Measurements from ENCODE around the gene POMT2.
"Not testable (repeated sequence)": the region's sequence is repeated elsewhere in the genome, so short reads cannot be mapped to it uniquely, and the experiment has no call there.

POMT2 gene, protein sequence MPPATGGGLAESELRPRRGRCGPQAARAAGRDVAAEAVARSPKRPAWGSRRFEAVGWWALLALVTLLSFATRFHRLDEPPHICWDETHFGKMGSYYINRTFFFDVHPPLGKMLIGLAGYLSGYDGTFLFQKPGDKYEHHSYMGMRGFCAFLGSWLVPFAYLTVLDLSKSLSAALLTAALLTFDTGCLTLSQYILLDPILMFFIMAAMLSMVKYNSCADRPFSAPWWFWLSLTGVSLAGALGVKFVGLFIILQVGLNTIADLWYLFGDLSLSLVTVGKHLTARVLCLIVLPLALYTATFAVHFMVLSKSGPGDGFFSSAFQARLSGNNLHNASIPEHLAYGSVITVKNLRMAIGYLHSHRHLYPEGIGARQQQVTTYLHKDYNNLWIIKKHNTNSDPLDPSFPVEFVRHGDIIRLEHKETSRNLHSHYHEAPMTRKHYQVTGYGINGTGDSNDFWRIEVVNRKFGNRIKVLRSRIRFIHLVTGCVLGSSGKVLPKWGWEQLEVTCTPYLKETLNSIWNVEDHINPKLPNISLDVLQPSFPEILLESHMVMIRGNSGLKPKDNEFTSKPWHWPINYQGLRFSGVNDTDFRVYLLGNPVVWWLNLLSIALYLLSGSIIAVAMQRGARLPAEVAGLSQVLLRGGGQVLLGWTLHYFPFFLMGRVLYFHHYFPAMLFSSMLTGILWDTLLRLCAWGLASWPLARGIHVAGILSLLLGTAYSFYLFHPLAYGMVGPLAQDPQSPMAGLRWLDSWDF

DNA sequence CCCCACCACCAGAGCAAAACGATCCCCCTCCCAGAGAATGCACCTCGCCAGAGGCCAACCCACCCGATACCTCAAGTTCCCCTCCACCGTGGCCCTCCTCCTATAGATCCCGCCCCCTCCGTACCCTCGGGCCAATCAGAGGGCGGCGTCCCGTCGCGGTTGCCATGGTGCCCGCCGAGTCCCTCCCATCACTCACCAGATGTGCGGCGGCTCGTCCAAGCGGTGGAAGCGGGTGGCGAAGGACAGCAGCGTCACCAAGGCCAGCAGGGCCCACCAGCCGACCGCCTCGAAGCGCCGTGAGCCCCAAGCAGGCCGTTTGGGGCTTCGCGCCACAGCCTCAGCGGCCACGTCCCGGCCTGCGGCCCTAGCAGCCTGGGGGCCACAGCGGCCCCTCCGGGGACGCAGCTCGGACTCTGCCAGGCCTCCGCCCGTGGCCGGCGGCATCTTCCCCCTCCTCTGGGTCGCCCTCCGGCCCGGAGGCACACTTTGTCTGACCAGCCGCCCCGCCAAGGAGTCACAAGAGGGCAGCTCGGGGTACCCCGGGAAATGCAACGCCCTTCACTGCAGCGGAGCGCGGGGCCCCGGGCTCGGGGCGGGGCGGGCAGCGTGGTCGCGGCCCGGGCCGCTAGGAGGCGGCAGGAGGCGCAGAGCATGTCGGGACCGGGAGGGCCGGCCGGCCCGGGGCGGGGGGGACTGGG is at the start of gene POMT2:
POMT2 (minus strand) TSS at position 646 of the 698 bp plus-strand sequence; CDS start at position 444, 202 bp downstream.
- DNase-seq (ENCODE audit: low read depth, low spot score) = peak; percentile 96

DNA sequence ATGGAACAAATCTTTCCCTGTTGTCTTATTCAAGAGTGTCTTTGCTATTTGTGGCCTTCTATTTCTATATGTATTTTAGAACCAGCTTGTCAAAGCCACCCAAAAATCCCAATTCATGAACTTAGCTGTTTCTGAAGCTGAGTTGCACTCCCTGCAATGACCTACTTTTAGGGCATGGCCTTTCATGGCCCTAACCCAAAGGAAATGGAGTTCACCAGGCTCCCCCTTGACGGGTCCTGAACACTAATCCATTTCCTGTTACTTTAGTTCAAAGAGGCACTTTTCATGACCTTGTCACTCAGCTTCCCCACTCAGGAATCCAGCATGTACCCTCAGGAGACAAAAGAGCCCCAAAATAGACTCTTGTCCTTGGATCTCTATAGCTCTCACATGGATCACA is 48.6 kb upstream of the POMT2 start:
- no peak for DNase-seq (ENCODE audit: low read depth, low spot score)

DNA sequence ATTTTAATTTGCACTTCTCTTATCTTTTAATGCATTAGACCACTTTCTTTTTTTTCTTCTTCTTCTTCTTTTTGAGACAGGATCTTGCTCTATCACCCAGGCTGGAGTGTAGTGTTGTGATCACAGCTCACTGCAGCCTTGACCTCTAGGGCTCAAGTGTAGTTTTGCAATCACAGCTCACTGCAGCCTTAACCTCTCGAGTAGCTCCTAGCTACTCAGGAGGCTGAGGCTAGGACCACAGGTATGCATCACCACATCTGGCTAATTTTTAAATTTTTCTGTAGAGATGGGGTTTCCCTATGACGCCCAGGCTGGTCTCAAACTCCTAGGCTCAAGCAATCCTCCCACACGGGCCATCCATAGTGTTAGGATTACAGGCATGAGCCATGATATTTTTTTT is 43.5 kb upstream of the POMT2 start:
- no peak for DNase-seq (ENCODE audit: low read depth, low spot score)

DNA sequence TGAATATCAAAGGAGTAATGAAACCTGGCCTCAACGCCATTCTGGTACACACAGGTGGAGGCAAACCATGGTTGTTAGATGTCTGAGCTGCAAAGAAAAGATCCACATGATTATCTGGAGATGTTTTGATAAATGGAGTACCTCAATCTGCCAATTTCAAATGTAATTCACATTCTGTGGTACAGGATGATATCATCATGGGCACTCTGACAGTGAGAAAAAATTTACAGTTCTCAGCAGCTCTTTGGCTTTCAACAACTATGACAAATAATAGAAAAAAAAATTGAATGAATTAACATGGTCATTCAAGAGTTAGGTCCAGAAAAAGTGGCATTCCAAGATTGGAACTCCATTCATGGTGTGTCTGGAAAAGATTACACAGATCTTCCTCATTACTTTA is 38.9 kb upstream of the POMT2 start:
- DNase-seq (ENCODE audit: low read depth, low spot score) = no peak

DNA sequence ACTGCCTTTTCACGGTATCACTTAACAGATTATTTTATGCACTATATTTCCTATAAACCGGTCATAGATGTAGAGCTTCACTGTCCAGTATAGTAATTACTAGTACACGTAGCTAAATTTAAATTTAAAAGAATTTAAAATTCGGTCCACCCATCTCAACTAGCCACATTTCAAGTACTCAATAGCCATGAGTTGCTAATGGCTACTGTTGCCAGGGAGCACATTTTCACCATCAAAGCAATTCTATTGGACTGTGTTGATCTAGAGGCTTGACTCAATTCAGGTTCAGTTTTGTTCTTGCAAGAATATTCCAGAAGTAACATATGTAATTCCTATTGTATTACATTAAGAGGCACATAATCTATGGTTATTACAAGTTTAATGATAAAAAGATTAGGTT is 36.2 kb upstream of the POMT2 start:
- no peak for DNase-seq (ENCODE audit: low read depth, low spot score)

DNA sequence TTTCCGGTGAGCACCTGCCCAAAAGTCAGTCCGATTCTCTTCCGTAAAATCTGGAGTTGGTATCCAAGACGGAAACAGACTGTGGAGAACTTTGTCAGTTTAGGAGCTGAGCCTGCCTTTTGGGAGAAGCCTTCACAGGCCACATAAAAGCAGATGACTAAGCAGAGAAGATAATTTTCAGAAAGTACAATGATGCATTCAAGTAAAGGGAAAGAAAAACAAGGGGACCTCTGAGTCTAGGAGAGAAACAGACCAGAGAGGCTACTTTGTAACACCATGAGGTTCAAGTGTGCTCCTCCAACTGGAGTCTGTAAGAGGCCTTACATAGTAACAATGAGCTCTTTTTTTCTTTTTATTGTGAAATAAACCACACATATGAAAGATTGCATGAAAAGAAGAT is 35.1 kb upstream of the POMT2 start:
- DNase-seq (ENCODE audit: low read depth, low spot score) = no peak

DNA sequence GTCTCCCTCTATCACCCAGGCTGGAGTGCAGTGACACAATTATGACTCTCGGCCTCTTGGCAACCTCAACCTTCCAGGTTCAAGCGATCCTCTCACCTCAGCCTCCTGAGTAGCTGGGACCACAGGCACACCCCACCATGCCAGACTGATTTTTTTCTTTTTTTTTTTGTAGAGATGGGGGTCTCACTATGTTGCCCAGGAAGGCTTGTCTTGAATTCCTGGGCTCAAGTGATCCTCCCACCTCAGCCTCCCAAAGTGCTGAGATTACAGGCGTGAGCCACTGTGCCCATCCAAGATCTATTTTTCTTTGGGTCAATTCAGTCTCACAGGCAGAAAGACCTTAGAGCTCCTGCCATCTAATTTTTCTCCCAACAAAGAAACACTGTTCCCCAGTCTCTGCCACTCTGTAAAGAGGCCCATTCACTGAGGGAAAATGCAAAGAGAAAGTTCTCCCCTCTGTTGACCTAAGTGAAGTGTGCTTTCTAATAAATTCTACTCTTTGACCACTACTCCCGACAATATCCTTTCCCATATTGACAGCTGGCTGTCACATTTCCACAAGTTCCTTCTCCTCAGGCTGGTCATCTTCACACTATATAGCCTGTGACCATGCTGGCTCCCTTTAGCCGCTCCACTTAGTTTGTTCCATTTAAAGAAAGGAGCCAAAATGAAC is 32.9 kb upstream of the POMT2 start:
- no peak for DNase-seq (ENCODE audit: low read depth, low spot score)

DNA sequence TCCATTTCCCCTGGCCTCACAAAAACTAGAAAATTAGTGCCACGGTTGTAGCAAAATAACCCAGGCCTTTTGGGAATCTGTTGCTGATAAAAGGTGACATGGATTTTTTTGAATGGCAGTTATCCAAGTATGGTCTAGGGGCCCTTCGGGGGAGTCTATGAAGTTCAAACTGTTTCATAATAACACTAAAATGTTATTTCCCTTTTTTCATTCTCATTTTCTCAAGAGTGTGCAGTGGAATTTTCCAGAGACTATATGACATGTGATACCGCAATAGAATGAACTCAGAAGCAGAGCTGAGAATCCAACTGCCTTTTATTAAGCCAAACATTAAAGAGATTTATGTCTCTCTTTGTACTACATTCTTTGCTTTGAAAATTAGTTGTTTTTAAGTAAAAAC is 27.1 kb upstream of the POMT2 start:
- no peak for DNase-seq (ENCODE audit: low read depth, low spot score)

DNA sequence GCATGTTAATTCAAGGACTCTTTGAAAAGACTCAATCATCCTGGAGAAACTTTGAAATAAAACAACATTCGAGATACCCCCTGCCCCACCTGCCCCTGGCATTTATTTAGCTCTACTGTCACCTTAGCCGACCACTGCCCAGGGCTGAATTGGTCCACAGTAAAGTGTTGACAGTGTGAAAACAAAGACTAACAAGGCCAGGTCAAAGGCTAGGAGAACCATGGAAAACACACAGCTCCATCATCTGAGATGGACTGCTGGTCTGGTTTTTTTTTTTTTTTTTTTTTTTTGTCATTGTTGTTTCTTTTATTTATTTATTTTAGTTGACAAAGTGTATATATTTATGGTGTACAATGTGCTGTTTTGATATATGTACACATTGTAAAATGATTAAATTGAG is 25.8 kb upstream of the POMT2 start:
- no peak for DNase-seq (ENCODE audit: low read depth, low spot score)

DNA sequence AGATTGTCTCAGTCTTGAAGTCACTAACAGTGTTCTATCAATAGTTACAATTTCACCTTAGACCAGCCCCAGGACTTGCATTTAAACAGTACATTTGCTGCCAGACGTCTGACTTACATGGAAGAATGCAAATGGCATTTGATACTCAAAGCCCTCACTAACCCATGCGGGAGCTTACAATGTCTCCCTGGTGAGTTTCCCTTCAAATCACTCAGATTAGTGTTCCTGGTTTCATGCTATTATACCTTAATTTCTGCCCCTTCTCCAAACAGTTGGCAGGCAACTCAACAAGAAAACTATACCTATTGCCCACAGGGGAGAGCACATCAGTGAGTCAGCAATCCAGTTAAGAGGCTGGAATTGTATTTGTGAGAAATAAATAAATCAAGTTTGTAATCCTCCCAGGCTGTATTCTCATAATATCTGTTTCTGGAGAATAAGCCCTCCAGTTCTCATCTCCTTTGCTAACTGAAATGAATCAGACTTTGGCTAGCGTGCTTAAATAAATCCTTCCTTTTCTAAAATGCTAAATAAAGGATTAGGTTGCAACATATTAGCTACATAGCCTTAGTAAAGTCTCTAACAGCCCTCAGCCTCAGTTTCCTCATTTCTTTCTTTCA is 23.8 kb upstream of the POMT2 start:
- DNase-seq (ENCODE audit: low read depth, low spot score) = peak; percentile 38

DNA sequence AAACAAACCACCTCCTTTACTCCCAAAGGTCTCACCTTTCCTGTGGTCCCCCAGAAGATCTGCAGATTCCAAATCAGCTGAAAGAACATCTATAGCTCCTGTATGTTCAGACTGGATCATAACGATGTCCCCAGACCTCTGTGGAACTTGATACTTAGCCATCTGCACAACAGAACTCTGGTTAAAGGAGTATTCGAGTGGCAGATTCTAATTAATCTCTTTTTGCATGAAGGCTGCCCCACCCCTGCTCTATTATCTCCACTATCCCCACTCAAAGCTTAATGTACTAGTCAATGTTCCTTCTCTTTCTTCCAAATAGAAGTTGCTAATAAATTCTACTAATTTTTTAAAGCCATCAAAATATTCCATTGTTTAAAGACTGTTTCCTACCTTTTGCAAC is 23.0 kb upstream of the POMT2 start:
- DNase-seq (ENCODE audit: low read depth, low spot score) = no peak

DNA sequence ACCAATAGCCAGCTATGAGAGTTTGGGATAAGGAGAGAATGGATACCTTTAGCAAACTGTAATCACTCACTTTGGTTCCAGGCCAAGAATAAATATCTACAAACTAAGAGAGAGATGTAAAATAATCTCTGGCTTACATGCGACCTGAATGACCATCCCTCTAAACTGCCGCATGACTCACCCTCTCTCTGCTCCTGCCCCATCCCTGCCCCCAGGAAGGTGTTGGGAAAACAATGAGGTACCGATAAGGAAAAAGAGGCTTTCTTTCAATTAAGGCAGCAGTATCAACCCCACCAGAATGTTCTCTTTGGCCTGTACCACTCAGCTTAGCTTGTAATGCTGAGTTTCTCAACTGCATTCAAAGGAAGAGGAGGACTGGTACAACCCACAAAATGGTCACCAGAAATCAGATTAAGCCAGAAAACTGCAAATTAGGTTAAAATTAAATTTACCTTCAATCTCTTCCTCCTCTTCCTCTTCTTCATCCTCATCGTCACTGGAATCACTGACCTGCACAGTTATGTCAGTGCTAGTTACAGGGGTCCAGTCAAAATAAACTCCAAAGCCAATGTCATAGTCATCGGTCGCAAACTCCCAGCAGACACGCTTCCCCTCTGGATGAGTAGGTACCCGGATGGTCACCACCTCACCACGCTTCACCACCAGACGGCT is 22.2 kb upstream of the POMT2 start:
- no peak for DNase-seq (ENCODE audit: low read depth, low spot score)

DNA sequence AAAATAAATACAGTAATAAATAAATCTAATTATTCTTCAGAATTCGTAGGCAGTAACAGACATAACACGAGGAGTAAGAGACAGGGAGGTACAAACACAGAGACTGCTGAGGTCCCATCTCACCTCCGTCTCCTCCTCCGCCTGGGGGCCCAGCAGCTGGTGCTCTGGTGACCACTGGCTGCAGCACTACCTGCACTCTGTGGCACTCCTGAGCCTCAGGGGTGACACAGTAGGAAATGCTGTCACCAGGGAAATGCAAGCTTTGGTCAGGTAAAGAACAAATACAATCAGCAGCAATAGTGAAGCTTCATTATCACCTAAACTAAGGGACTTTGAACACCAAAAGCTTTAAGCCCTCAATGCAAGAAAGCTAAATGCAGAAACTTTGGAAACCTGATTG is 19.7 kb upstream of the POMT2 start:
- DNase-seq (ENCODE audit: low read depth, low spot score) = no peak

DNA sequence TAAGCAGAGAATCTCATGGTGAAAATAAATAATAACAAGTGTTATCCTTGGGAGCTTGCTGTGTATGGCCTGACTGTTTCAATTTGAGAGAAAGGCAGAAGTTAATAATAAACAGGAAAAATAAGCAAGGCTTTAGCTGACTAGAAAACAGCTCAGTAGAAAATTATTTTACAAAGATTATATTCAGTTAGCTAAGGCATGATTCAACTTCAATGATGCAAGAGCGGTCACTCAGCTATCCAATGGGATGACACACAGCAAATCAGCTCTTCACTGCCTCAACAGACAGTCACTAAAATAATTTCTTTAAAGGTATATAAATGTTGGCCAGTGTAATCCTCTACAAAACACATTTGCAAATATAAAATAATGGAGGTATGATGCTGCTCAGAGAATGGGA is 18.7 kb upstream of the POMT2 start:
- no peak for DNase-seq (ENCODE audit: low read depth, low spot score)

DNA sequence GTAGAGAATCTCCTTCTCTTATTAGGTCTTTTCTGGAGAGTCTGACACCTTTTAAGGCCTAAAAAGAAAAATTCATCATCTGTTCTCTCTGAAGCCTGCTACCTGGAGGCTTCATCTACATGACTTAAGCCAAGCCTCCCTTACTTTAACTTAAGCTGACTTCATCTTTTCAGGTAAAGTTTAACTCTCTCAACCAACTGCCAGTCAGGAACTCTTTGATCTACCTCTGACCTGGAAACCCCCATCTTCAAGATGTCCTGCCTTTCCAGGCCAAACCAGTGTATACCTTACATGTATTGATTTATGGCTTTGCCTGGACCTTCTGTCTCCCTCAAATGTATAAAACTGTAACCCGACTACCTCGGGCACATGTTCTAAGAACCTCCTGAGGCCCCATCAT is 17.6 kb upstream of the POMT2 start:
- DNase-seq (ENCODE audit: low read depth, low spot score) = no peak

DNA sequence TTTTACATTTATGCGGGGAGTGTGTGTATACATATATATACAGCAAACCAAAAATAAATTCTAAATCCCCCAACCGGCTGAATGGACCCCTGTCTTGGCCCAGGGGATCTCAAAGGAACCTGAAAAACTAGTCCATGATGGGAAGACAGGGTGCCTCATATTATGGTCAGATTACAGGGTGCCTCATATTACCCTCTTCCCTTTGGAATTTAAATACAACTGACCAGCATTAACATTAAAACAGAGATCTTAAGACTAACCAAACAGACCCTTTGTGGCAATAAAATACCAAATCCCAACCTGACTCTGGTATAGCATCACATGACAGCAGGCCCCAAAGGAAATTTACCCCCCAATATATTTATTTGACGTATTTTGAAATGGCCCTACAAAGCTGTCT is 17.2 kb upstream of the POMT2 start:
- DNase-seq (ENCODE audit: low read depth, low spot score) = no peak

DNA sequence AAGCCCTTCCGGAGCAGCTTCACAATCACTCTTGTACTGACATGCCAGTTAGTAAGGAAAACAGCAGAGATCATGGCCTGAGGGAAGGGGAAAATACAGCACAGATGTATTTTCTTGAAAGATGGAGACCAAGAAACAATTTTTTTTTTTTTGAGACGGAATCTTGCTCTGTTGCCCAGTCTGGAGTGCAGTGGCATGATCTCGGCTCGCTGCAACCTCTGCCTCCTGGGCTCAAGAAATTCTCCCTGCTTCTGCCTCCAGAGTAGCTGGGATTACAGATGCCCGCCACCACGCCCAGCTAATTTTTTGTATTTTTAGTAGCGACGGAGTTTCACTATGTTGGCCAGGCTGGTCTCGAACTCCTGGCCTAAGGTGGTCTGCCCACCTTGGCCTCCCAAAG is 16.6 kb upstream of the POMT2 start:
- DNase-seq (ENCODE audit: low read depth, low spot score) = not testable (repeated sequence)

DNA sequence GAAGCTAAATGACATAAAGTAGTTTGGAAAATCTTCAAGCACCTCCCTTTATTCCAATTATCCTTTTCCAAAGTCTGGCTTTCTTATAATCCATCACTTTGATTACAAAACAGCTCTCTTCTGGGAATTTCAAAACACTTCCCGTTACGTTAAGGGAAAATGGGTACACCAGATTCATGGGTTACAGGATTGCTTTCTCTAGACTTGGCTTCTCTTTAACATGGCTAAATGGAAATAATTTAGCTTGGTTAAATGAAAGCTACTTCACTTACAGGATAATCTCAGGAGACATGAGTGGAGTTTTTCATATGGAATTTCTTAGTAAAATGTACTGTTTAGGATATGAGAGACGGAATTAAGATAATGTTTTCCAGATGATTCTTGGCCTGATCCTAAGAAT is 14.9 kb upstream of the POMT2 start:
- no peak for DNase-seq (ENCODE audit: low read depth, low spot score)

DNA sequence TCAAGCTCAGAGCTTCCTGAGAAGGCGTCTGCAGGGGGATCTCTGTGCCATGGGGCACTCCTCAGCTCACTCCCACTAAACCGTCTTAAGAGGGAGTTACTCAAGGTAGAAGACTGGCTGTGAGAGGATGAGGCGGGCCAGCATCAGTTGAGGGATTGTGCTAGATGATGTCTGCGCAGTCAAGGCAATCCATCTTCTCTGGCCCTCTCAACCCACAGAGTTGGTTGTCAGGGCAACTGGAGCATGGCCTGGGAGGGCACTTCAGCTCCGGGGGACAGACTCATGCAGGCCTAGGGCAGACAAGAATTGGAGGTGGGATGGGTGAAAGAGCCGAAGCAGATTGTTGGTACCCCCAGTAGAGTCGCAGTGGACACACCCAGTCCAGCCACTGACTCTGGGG is 9.2 kb upstream of the POMT2 start:
- DNase-seq (ENCODE audit: low read depth, low spot score) = no peak

DNA sequence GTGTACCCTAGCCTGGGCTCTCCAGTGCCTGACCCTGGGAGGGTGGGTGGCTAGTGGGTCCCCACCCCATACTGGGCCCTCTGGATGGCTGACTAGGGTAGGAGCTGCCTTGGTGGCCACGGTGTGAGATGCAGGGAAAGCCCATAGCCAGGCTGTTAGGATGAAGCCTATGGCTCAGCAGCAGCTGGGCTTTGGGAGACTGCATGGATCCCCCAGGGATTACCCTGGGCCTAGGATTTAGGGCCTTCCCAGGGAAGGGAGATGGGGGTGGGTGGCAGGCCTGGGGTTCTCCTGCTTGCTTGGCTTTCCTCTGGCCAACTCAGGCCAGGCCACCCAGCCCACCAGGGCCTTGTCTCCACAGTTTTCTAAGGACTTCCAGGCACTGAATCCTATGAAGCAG is 6.4 kb upstream of the POMT2 start:
- DNase-seq (ENCODE audit: low read depth, low spot score) = no peak

DNA sequence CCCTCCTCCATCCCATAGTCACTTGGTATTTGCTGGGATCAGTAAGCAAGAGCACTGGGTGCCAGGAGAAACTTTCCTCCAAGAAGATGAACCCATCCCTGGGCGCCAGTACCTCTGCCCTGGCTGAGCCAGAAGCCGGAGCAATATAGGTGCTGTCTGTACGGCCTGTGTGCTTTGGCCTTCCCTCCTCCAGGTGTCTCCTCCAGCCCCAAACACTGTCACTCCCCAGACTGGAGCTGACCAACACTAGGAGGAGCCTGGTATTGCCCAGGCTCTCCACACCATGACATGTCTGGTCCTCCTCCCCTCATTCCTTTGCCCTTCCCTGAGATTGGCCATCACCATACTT is 5.0 kb upstream of the POMT2 start:
- no peak for DNase-seq (ENCODE audit: low read depth, low spot score)

All from astrocyte of the hippocampus (primary cell).